OCI-LY3 (cell line): ENCODE measurements around the gene NECAP2.

Experiments
- EZH2phosphoT487 ChIP-seq: fragments of 200-600 bp; shearing (Covaris generic); IDR thresholded peaks from 2 replicates; pipeline ENCODE4 v1.6.1; 2018; ENCODE audit warnings: antibody characterized with exemption, mixed run types, low read depth
- TF ChIP-seq, protein P1 (sequence below): fragments of 200-600, 300-600 bp; sonication (generic); IDR thresholded peaks from 2 replicates; pipeline ENCODE4 v1.5.1; 2014; ENCODE audit warnings: antibody characterized with exemption, low read length, low read depth

DNA sequence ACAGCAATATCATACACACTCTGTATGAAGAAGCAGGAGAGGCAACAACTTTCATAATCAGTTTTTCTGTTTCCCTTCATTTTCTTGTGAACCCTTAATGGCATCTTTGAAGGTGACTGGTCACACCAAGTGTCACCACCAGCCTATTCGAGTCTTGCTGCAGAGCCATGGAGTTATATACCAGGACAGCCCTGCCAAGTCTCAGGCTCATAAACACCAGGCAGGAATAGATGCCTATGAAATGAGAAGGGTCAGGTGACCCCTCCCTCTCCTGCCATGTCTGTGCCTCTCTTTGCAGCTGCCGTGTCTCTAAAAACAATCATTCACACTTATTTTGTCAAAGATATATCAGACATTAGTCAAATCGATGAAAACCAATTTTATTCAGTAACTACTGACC is 28.0 kb downstream of the NECAP2 start:
- TF ChIP-seq, protein P1, sequence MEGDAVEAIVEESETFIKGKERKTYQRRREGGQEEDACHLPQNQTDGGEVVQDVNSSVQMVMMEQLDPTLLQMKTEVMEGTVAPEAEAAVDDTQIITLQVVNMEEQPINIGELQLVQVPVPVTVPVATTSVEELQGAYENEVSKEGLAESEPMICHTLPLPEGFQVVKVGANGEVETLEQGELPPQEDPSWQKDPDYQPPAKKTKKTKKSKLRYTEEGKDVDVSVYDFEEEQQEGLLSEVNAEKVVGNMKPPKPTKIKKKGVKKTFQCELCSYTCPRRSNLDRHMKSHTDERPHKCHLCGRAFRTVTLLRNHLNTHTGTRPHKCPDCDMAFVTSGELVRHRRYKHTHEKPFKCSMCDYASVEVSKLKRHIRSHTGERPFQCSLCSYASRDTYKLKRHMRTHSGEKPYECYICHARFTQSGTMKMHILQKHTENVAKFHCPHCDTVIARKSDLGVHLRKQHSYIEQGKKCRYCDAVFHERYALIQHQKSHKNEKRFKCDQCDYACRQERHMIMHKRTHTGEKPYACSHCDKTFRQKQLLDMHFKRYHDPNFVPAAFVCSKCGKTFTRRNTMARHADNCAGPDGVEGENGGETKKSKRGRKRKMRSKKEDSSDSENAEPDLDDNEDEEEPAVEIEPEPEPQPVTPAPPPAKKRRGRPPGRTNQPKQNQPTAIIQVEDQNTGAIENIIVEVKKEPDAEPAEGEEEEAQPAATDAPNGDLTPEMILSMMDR = no peak
- no peak for TF ChIP-seq EZH2phosphoT487
